ENCODE measurements around the gene DSP.

DSP gene

GRCh38 chr6:7633361-7633760 is 91.9 kb downstream of the DSP start:
- Histone ChIP-seq H3K9me3 (ENCODE audit: control insufficient read depth in 2 of 2, low read length in 2 of 2) (no peaks in the 10 kb centered on the region), H3K36me3 (ENCODE audit: control insufficient read depth in 2 of 2, insufficient read depth in 2 of 2, low read length in 2 of 2) (no peaks in the 10 kb centered on the region), H3K27ac (ENCODE audit: low read depth in 2 of 2, low read length in 2 of 2) (no peak overlapping the region), H3K9ac (ENCODE audit: low read depth in 1 of 2, low read length in 2 of 2) (no peak overlapping the region), H3K4me1 (ENCODE audit: control insufficient read depth in 2 of 2, insufficient read depth in 2 of 2, low read length in 2 of 2) (no peaks in the 10 kb centered on the region), H3K4me3 (ENCODE audit: low read length in 2 of 2) (no peak overlapping the region), H3K27me3 (ENCODE audit: control insufficient read depth in 2 of 2, insufficient read depth in 2 of 2, low read length in 2 of 2) (no peaks in the 10 kb centered on the region)

- Histone ChIP-seq H3K36me3 (ENCODE audit: control insufficient read depth in 2 of 2, insufficient read depth in 2 of 2, low read length in 2 of 2) (no peaks in the 10 kb centered on the region), H3K9me3 (ENCODE audit: control insufficient read depth in 2 of 2, low read length in 2 of 2) (no peaks in the 10 kb centered on the region), H3K9ac (ENCODE audit: low read depth in 1 of 2, low read length in 2 of 2) (no peak overlapping the region), H3K4me3 (ENCODE audit: low read length in 2 of 2) (no peak overlapping the region), H3K27ac (ENCODE audit: low read depth in 2 of 2, low read length in 2 of 2) (no peak overlapping the region), H3K4me1 (ENCODE audit: control insufficient read depth in 2 of 2, insufficient read depth in 2 of 2, low read length in 2 of 2) (no peaks in the 10 kb centered on the region), H3K27me3 (ENCODE audit: control insufficient read depth in 2 of 2, insufficient read depth in 2 of 2, low read length in 2 of 2) (no peaks in the 10 kb centered on the region)
These were observed 94.7 kb downstream of the DSP start for GRCh38 chr6:7636151-7636550.

Measured in mucosa of rectum (tissue), 2 donors.